HG03354 (cell line): ENCODE measurements around the gene MECR.

Source experiments
- ATAC-seq: cut with Tn5 transposase; IDR thresholded peaks from one replicate; pipeline ENCODE4 v1.9.1; 2021; ENCODE audit warnings: mild to moderate bottlenecking; ENCODE audit not compliant: unreplicated experiment, poor library complexity, severe bottlenecking

MECR gene

DNA sequence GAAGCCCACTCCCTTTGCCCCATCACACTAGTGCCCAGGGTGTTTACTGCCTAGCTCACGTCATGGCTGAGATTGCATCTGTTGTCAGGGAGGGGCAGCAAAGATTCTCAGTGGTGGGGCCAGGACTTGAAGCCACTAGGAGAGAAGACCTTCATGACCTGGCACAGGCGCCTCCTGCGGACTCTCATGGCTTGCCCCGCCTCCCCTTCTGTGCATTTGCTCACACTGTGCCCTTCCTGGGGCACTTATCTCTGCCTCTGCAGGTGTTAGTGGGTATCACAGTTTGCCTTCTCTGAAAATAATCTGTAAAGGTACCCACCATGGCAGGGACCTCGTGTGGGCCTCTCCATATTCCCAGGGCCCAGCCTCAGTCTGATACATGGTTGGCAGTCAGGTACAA lies 25.7 kb upstream of the MECR start:
- no peak for ATAC-seq

DNA sequence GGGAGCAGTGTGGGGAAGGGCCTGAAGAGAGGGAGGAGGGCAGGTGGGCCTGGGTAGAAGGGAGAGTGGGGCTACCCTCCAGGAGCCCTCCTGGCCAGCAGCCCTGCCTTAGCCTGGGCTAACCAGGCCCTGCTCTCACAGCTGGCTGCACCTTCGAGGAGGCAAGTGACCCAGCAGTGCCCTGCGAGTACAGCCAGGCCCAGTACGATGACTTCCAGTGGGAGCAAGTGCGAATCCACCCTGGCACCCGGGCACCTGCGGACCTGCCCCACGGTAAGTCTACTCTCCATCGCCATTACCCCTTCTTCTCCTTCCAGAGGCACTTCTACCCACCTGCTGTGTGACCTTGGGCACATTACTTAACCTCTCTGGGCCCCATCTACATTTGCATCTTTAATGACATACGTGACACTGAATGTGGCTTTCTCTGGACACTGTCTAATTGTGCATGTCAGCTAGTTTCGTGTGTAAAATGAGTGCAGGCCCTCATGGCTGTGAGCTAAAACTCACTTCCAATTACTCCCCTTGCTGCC lies 24.5 kb upstream of the MECR start:
- ATAC-seq = no peak

- no peak for ATAC-seq
Measured at GRCh38 chr1:29254346-29254745, 23.6 kb upstream of the MECR start.

- no peak for ATAC-seq
Measured at GRCh38 chr1:29253180-29253579, 22.4 kb upstream of the MECR start.

GRCh38 chr1:29251164-29252124 lies 20.7 kb upstream of the MECR start:
- no peak for ATAC-seq

GRCh38 chr1:29249951-29250581 lies 19.3 kb upstream of the MECR start:
- no peak for ATAC-seq

GRCh38 chr1:29249170-29249691 lies 18.5 kb upstream of the MECR start:
- no peak for ATAC-seq

GRCh38 chr1:29248409-29248808 lies 17.7 kb upstream of the MECR start:
- no peak for ATAC-seq

- no peak for ATAC-seq
Measured at GRCh38 chr1:29247571-29248273, 17.0 kb upstream of the MECR start.

DNA sequence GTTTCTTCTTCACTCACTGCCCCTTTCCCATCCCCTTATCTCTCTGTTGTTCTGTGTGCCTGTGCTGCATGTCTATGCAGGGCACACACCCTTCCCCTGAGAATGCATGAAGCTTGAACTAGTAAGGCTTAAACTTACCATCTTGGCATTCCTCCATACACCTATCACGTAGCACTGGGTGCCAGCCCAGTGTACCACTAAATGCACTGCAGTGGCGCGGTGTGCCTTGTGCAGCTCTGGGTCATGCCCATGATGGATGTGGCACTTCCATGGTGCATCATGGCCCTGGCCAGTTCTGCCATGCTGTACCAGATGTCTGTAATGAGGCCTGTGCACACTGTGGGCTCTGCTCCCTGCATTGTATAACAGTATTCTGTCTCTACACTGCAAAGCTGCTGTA lies 16.3 kb upstream of the MECR start:
- no peak for ATAC-seq

GRCh38 chr1:29245876-29246275 lies 15.1 kb upstream of the MECR start:
- no peak for ATAC-seq

GRCh38 chr1:29245261-29245660 lies 14.5 kb upstream of the MECR start:
- ATAC-seq = no peak

DNA sequence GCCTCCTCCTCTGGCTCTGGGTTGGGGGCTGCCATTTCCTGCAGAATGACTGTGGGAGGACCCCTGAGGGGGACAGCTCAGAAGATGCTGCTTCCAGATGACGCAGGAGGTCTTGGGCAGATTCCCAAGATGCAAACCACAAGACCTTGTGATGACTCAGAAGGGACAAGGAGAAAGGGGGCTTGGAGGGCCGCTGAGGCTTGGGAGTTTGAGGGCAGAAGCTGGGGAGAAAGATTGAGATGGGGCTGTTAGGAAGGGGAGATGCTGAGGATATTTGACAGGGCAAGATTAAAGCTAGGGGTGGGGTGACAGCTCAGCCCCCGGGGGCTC lies 13.1 kb upstream of the MECR start:
- ATAC-seq = no peak

DNA sequence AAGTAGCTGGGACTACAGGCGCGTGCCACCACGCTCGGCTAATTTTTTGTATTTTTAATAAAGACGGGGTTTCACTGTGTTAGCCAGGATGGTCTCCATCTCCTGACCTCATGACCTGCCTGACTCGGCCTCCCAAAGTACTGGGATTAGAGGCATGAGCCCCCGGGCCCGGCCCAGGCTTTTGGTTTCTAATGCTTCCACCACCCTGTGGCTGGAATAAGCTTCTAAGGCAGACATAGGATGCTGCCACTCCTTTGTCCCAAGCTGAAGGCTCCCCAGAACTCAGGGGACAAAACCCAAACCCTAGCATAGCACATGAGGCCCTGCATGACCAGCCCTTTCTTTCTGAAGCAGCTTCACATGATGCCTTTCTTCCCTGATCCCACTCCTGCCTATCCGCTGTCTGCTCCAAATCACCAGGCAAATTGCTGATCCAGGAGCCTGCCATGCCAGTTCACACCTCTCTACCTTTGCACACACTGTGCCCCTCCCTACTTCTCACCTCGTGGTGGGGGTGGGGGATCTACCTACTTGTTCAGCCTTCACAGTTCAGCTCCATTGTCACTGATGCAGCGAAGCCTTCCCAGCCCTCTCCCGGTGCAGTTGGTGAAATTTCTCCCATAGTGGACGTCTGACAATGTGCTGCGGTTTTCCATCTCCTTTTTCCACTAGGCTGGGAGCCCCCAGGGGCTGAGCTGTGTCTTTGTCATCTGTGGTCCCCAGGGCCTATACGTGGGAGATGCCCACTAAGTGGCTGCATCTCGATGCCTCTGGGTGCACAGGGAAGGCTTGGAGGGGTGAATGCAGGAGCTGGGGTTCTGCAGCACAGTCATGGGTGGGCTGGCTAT lies 12.5 kb upstream of the MECR start:
- no peak for ATAC-seq

DNA sequence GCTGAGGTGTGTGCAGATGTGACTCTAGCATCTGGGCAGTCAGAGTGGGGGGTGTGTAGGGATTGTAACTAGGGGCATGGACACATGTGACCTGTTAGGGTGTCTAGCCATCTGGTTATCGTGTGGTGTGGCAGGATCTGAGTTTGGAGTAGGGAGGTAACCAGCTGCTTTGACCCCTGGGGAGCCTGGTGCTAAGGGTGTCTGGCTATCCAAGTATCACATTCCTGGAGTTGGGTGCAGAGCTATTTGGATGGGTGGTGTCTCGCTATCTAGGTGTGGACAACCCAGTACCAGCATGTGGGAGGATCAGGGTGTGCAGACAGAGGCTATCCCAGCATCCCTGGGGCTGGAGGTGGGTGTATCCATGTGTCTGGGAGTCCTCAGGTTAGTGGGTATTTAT lies 10.3 kb upstream of the MECR start:
- ATAC-seq = no peak

- ATAC-seq = no peak
Measured at GRCh38 chr1:29240400-29240837, 9.7 kb upstream of the MECR start.

DNA sequence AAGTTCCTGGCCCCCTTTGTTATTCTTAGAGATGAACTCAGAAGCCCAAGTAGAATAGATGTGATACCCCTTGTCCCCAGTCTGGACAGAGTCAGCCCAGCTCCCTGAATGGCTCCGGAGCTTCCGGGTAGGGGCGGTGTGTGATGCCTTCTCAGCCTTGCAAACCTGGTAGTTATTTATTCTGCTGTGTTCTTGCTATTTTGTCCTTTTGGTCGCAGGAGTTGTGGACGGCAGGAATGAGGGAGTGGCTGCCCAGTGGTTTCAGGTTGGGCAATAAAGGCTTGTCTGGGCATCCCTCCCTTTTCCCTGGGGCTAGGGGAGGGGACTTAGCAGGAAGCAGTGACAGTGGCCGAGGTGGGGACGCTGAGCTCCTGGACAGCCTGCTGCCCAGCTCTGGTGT lies 8.4 kb upstream of the MECR start:
- no peak for ATAC-seq

DNA sequence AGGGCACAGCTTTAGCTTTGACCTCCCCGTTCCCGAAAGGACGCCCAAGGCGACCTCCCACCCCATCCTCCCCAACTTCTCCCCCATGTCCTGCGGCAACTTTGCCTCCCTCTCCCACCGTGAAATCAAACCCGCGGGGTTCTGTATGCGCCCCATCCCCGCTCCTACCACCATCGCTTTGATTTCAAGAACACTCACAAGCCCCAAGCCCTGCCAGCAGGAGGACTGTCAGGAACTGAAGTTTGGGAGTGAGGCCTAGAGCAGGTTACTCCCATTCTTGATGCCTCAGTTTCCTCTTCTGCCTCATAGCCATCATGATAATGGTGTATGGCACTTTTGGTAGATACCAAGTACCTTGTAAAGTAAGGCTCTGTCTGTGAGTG lies 7.9 kb upstream of the MECR start:
- ATAC-seq = no peak

GRCh38 chr1:29237852-29238619 lies 7.3 kb upstream of the MECR start:
- no peak for ATAC-seq
